NAMALWA (cell line): ENCODE measurements around the gene CDK14.
A peak's percentile ranks its signal among the peaks of the same experiment; 100 is the strongest.

Source experiments
- DNase-seq: peaks from one replicate; pipeline ENCODE4 v3.0.0-alpha.2; 2015; ENCODE audit warnings: low spot score

The CDK14 gene

GRCh38 chr7:90678986-90679385, 82.9 kb downstream of the CDK14 start:
- no peak for DNase-seq

- DNase-seq = no peak
Observed at GRCh38 chr7:90680484-90680883, 84.4 kb downstream of the CDK14 start.

GRCh38 chr7:90681336-90682022, 85.4 kb downstream of the CDK14 start:
- no peak for DNase-seq

GRCh38 chr7:90686146-90686545, 90.0 kb downstream of the CDK14 start:
- no peak for DNase-seq

GRCh38 chr7:90688810-90689209, 92.7 kb downstream of the CDK14 start:
- no peak for DNase-seq

GRCh38 chr7:90689260-90689659, 93.1 kb downstream of the CDK14 start:
- DNase-seq = no peak

- peak; percentile 44 for DNase-seq
Observed at GRCh38 chr7:90690159-90690858, 94.2 kb downstream of the CDK14 start.

- no peak for DNase-seq
Observed at GRCh38 chr7:90692396-90692795, 96.3 kb downstream of the CDK14 start.

GRCh38 chr7:90692947-90693346, 96.8 kb downstream of the CDK14 start:
- DNase-seq = no peak

GRCh38 chr7:90693939-90694338, 97.8 kb downstream of the CDK14 start:
- DNase-seq = no peak

- no peak for DNase-seq
Observed at GRCh38 chr7:90698616-90699015, 102.5 kb downstream of the CDK14 start.

GRCh38 chr7:90701021-90701420, 104.9 kb downstream of the CDK14 start:
- DNase-seq = no peak

GRCh38 chr7:90701771-90702170, 105.7 kb downstream of the CDK14 start:
- DNase-seq = no peak

GRCh38 chr7:90705391-90706071, 109.4 kb downstream of the CDK14 start:
- DNase-seq = no peak

- DNase-seq = no peak
Observed at GRCh38 chr7:90706072-90706716, 110.1 kb downstream of the CDK14 start.

GRCh38 chr7:90708841-90709317, 112.8 kb downstream of the CDK14 start:
- peak; percentile 97 for DNase-seq

- DNase-seq = peak; percentile 89
Observed at GRCh38 chr7:90709501-90710465, 113.7 kb downstream of the CDK14 start.

GRCh38 chr7:90710466-90710850, 114.3 kb downstream of the CDK14 start:
- peak; percentile 54 for DNase-seq

GRCh38 chr7:90713628-90714027, 117.5 kb downstream of the CDK14 start:
- no peak for DNase-seq

- DNase-seq = no peak
Observed at GRCh38 chr7:90715067-90715466, 118.9 kb downstream of the CDK14 start.

GRCh38 chr7:90717296-90718060, 121.4 kb downstream of the CDK14 start:
- DNase-seq = no peak
